HG02763 (cell line): Measurements from ENCODE around the gene ZPLD1.

Source experiments
- ATAC-seq: cut with Tn5 transposase; IDR thresholded peaks from one replicate; pipeline ENCODE4 v1.9.1; 2021; ENCODE audit warnings: mild to moderate bottlenecking, moderate library complexity; ENCODE audit not compliant: unreplicated experiment

Gene ZPLD1

GRCh38 chr3:102464261-102464660 lies 29.4 kb downstream of the ZPLD1 start:
- ATAC-seq: no peak

- no peak for ATAC-seq
Measured at GRCh38 chr3:102466001-102466400, 31.2 kb downstream of the ZPLD1 start.

GRCh38 chr3:102470066-102470465 lies 35.3 kb downstream of the ZPLD1 start:
- no peak for ATAC-seq

DNA sequence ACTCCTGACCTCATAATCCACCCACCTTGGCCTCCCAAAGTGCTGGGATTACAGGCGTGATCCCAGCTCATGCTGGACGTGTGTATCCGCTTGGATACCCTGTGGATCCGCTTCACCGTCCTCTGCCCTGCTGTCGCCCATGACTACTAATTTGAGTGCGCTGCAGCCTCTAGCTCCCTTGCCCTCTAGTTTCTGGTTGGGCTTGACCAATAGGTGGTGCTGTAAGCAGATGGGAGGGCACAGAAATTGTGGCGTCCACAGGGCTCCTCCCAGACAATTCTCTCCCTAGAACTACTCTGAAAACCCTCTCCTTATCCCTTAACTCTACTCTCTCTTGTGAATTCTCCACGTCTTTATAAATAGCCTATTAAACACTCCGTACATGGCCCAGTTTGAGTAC lies 36.2 kb downstream of the ZPLD1 start:
- ATAC-seq: no peak

DNA sequence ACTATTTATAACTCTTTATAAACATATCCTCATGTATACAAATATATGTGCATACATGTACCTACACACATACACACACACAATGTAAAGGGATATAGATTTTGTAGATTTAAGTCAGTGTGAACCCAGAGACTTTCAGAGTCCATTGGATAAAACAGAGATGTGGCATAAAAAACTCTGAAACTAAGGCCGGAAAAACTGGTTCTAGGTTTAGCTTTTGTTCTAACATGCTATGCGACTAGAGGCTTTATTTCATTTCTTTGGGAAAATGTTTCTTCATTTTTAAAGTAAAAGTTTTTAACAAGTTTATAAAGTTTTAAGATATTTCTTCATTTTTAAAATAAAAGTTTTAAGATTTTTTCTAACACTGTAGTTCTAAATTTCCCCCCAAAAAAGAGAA lies 36.7 kb downstream of the ZPLD1 start:
- ATAC-seq: no peak

GRCh38 chr3:102473648-102474047 lies 38.8 kb downstream of the ZPLD1 start:
- no peak for ATAC-seq

- ATAC-seq: no peak
Measured at GRCh38 chr3:102474207-102474606, 39.4 kb downstream of the ZPLD1 start.

GRCh38 chr3:102476198-102476597 lies 41.4 kb downstream of the ZPLD1 start:
- ATAC-seq: no peak

DNA sequence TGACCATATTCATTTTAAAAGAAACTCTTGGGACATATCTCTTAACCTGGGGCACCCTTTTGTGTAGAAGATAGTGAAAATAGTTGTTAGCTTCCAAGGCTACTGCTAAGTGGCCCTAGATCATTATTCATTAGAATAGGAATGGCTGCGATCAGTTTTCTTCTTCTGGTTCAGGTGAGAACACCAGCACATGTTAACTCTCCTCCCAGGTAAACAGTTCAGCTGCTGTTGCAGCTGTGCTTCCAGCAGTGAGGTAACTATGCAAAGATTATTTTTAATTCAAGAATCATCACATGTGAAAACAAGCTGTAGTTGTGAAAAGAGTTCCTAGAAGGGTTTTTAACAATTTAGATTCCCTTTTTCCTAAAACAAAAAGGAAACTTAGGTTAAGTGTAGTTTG lies 43.3 kb downstream of the ZPLD1 start:
- no peak for ATAC-seq

DNA sequence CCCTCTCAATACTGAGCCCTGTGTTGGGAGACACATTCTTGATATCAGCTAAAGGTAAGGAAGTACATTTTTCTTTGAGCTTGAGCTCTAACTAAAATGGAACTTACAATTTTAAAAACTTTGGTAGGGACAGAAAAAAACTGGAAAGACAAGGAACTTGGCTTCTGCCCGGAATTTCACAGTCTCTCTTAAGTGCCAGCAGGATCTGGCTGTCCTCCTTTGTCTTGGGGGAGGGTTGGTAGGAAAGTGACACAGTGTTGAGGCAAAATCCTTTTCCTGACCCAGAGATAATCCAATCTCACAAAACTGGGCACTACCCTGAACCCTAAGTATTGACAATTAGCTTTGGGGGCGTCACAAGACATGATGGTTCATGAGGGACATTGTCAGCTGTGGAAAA lies 45.3 kb downstream of the ZPLD1 start:
- ATAC-seq: no peak

DNA sequence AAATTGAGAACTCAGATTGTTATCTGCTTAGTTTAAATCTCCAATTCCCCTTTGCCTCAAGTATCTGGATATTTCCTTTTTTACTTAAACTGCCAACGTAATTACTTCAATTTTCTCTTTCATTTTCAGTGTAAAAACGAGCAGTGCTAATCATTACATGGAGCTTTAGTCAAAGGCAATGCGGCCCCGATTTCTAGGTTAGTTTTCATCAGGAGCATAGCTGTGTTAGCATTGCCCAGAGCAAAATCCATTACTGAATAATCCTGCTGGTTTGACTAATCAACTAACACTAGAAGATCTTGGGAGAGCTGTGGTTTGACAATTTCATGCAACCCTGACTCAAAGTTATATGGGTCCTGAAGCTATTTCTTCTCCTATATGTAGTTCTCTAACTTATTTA lies 46.2 kb downstream of the ZPLD1 start:
- ATAC-seq: no peak

DNA sequence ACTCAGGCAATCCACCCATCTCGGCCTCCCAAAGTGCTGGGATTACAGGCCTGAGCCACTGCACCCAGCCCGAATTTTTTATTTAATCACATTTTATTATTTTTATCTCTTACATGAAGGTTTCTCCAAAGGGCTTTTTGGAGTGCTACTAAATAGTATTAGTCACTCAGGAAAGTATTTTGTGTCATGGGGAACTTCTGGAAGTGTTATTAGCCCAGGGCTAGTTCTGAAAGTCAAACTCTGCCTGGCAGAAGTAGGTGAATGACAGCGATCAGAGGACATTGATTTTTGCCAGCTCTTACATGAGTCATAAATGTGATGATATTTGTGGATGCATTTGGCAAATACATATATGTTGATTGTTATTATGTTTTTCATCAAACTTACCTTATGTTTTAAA lies 48.7 kb downstream of the ZPLD1 start:
- no peak for ATAC-seq

DNA sequence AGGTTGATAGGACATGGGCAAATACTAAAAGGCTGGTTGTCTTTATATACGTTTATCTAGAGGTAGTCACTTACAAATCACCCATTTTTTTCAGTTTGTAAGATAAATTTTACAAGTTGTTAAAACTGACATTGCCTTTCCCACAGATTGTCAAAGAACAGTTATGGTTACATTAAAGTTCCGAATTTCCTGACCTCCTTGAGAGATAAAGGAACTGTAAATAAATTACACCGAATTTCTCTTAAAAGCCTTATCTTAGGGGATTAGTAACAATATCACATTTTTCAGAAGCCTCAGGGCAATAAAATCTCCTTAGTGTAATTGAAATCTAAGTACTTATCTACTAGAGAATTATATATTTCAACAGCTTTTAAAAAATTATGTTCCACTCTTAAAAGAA lies 49.5 kb downstream of the ZPLD1 start:
- no peak for ATAC-seq

DNA sequence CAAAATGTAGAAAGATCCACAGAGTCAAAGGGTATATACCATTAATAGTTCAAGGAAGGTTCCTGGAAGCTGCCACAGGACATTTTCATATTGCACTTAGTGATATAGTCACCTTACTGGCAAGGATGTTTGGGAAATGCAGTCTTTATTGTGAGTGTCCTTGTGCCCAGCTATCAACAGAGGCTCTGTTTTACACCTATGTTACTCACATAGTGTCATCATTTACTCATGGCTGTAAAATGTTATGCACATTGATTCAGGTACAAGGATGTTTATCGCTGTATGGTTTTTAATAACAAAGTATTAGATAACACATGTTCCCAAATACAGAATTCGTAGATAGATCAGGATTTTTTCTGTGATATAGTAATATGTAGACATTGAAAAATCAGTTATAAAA lies 50.9 kb downstream of the ZPLD1 start:
- ATAC-seq: no peak

- no peak for ATAC-seq
Measured at GRCh38 chr3:102488331-102488730, 53.5 kb downstream of the ZPLD1 start.

DNA sequence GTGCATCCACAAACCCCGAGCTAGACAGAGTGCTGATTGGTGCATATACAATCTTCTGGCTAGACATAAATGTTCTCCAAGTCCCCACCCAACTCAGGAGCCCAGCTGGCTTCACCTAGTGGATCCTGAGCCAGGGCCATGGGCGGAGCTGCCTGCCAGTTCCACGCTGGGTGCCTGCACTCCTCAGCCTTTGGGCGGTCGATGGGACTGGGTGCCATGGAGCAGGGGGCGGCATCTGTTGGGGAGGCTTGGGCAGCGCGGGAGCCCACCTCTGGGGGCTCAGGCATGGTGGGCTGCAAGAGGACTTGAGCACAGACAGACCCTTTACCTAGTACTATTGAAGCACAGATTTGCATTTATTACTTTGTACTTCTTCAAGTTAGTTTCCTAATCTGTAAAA lies 57.5 kb downstream of the ZPLD1 start:
- no peak for ATAC-seq

GRCh38 chr3:102497571-102497970 lies 62.8 kb downstream of the ZPLD1 start:
- no peak for ATAC-seq

DNA sequence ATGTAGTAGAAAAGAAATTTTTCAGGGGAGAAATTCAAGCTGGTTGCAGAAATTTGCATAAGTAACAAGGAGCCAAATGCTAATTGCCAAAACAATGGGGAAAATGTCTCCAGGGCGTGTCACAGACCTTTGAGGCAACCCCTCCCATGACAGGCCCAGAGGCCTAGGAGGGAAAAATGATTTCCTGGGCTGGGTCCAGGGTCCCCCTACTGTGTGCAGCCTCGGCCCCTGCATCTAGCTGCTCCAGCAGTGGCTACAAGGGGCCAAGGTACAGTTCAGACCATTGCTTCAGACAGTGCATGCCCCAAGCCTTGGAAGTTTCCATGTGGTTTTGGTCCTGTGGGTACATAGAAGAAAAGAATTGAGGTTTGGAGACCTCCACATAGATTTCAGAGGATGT lies 70.7 kb downstream of the ZPLD1 start:
- no peak for ATAC-seq

GRCh38 chr3:102510663-102511062 lies 75.8 kb downstream of the ZPLD1 start:
- no peak for ATAC-seq

GRCh38 chr3:102511168-102511567 lies 76.4 kb downstream of the ZPLD1 start:
- no peak for ATAC-seq

GRCh38 chr3:102511639-102512038 lies 76.8 kb downstream of the ZPLD1 start:
- ATAC-seq: no peak

DNA sequence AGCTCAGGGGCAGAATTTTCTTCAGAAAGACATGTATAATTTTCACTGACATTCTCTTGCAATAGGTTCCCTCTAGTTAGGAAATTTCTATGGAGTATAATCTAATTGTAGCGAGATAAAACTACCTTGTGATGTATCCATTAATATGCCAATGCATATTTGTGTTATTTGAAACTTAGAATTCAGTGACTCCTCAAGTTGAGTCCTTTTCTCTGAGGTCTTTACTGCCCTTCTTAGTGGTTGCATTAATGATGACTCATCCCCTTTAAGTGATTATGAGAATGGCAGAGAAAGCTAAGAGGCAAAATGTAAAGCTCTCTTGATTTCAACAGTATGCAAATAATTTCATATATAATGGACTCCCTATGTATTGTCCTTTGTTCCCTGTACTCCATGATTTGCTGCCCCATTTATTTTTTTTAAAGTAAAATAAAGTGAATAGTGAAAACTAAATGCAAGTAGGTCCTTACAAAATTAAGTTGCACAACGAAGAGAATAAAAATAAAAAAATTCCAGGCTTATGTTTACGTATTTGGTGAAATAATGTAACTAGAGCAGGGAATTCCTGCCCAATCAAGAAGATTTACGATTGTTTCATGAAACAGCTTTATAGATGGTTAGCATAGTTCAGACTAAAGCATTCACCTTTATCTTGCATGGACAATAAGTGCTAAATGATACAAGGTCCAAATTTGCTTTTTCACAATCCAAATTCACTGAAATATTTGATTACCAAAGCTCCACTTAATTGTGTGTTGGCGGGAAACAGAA lies 78.1 kb downstream of the ZPLD1 start:
- ATAC-seq: no peak

GRCh38 chr3:102514241-102514640 lies 79.4 kb downstream of the ZPLD1 start:
- ATAC-seq: no peak
